Transverse colon (tissue), 3 donors: ENCODE measurements around the gene KRT78.

Experiments used
- POLR2A ChIP-seq: fragments of 450-650 bp; IDR thresholded peaks from one replicate; pipeline ENCODE4 v1.6.1; 2016; ENCODE audit warnings: antibody characterized with exemption, mild to moderate bottlenecking, moderate library complexity
- TF ChIP-seq, protein P1 (sequence below), 5 experiments: fragments of 200-600 bp in 3 of 5; fragments of 450-650 bp in 2 of 5; sonication (generic) in 3 of 5; IDR thresholded peaks; 1 replicate in 2 of 5; 2 replicates in 3 of 5; pipeline ENCODE4 v1.5.1; 2016 to 2017; ENCODE audit warnings: antibody characterized with exemption in 5 of 5, inconsistent platforms in 3 of 5, mild to moderate bottlenecking in 2 of 5, moderate library complexity in 1 of 5

DNA sequence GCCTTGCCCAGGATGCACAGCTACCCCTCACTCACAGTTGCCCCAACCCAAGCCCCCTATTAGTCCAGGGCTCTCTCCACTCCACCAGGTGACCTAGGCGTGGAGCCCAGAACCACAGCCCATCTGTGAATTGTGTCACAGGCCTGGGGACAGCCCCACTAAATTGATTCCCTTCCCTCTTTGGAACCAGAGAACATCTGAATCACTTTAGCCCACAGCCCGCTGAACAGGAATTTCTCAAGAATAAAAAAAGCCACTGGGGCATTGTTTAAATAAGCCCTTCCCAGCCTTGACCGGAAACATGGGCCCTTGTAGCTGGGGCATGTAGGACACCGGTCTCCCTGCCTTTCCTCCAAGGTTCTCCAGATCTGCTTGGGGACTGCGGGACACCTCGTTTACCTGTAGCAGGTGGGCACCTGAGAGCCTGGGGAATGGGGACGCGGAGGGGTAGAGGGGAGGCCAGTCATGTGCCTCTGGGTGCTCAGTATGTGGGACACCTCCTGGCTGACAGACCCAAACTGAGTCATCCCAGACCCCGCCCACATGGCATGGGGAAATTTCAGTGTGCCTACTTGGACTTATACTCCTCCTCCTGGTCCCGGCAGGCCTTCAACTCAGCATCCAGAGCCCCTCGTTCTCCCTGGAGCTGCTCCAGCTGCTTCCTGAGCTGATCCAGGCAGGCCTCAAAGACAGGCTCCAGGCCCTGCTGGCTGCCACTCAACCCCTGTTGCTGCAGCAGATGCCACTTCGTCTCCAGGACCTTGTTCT lies 1.3 kb downstream of the KRT78 start:
- TF ChIP-seq, protein P1, sequence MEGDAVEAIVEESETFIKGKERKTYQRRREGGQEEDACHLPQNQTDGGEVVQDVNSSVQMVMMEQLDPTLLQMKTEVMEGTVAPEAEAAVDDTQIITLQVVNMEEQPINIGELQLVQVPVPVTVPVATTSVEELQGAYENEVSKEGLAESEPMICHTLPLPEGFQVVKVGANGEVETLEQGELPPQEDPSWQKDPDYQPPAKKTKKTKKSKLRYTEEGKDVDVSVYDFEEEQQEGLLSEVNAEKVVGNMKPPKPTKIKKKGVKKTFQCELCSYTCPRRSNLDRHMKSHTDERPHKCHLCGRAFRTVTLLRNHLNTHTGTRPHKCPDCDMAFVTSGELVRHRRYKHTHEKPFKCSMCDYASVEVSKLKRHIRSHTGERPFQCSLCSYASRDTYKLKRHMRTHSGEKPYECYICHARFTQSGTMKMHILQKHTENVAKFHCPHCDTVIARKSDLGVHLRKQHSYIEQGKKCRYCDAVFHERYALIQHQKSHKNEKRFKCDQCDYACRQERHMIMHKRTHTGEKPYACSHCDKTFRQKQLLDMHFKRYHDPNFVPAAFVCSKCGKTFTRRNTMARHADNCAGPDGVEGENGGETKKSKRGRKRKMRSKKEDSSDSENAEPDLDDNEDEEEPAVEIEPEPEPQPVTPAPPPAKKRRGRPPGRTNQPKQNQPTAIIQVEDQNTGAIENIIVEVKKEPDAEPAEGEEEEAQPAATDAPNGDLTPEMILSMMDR (IDR thresholded peaks at IDR 0.05) = no peak
- no peak for TF ChIP-seq POLR2A
